ENCODE measurements around the gene RASSF1.

Gene RASSF1

GRCh38 chr3:50324351-50325112 lies 16.1 kb downstream of the RASSF1 start:
- Histone ChIP-seq H3K27me3 (ENCODE audit: insufficient read depth, low read length, poor library complexity, severe bottlenecking) (no peaks in the 10 kb centered on the region), H3K9me2 (replicated peaks; ENCODE audit: low read depth, low read length) (no peaks in the 10 kb centered on the region), H3K36me3 (ENCODE audit: insufficient read depth, low read length) (peaks cover 4% of the 10 kb centered on the region; the same call in 1 of the 2 replicates), H3K4me2 (ENCODE audit: low read depth, low read length, poor library complexity, severe bottlenecking) (no peak overlapping the region), H3K4me1 (ENCODE audit: insufficient read depth, low read length, poor library complexity, severe bottlenecking) (peaks cover 25% of the 10 kb centered on the region), H3K4me3 (ENCODE audit: low read length, poor library complexity, severe bottlenecking) (no peak overlapping the region), H3F3A (ENCODE audit: low read depth) (peaks cover 7% of the 10 kb centered on the region), H4K20me1 (ENCODE audit: insufficient read depth, low read length, poor library complexity, severe bottlenecking) (peaks cover 26% of the 10 kb centered on the region), H3K9ac (ENCODE audit: low read depth, low read length, poor library complexity, severe bottlenecking) (no peak overlapping the region), H2AFZ (ENCODE audit: low read length) (no peak overlapping the region), H3K9me3 (ENCODE audit: insufficient read depth, low read depth, low read length) (no peaks in the 10 kb centered on the region), H3K79me2 (ENCODE audit: insufficient read depth, low read length) (peaks cover 30% of the 10 kb centered on the region)
- TF ChIP-seq CTCF (conservative IDR thresholded peaks at IDR 0.05; ENCODE audit: low read length) (peak; percentile 91), EZH2phosphoT487 (IDR thresholded peaks at IDR 0.05; ENCODE audit: borderline replicate concordance) (no peak)

- Histone ChIP-seq H3F3A (ENCODE audit: low read depth) (peaks cover 3% of the 10 kb centered on the region), H3K4me3 (ENCODE audit: low read length, poor library complexity, severe bottlenecking) (no peak overlapping the region), H2AFZ (ENCODE audit: low read length) (no peak overlapping the region), H3K4me2 (ENCODE audit: low read depth, low read length, poor library complexity, severe bottlenecking) (no peak overlapping the region), H3K9me2 (replicated peaks; ENCODE audit: low read depth, low read length) (no peaks in the 10 kb centered on the region), H4K20me1 (ENCODE audit: insufficient read depth, low read length, poor library complexity, severe bottlenecking) (peaks cover 23% of the 10 kb centered on the region), H3K9me3 (ENCODE audit: insufficient read depth, low read depth, low read length) (no peaks in the 10 kb centered on the region), H3K79me2 (ENCODE audit: insufficient read depth, low read length) (peaks cover 38% of the 10 kb centered on the region), H3K27me3 (ENCODE audit: insufficient read depth, low read length, poor library complexity, severe bottlenecking) (no peaks in the 10 kb centered on the region), H3K36me3 (ENCODE audit: insufficient read depth, low read length) (no peaks in the 10 kb centered on the region), H3K9ac (ENCODE audit: low read depth, low read length, poor library complexity, severe bottlenecking) (no peak overlapping the region), H3K4me1 (ENCODE audit: insufficient read depth, low read length, poor library complexity, severe bottlenecking) (peaks cover 30% of the 10 kb centered on the region)
- TF ChIP-seq CTCF (conservative IDR thresholded peaks at IDR 0.05; ENCODE audit: low read length) = no peak
- TF ChIP-seq EZH2phosphoT487 (IDR thresholded peaks at IDR 0.05; ENCODE audit: borderline replicate concordance) = no peak
Measured at GRCh38 chr3:50323614-50324199, 16.9 kb downstream of the RASSF1 start.

- Histone ChIP-seq H3K4me2 (ENCODE audit: low read depth, low read length, poor library complexity, severe bottlenecking) (no peak overlapping the region), H3K9me3 (ENCODE audit: insufficient read depth, low read depth, low read length) (no peaks in the 10 kb centered on the region), H3K4me3 (ENCODE audit: low read length, poor library complexity, severe bottlenecking) (no peak overlapping the region), H3K79me2 (ENCODE audit: insufficient read depth, low read length) (peaks cover 44% of the 10 kb centered on the region), H3K36me3 (ENCODE audit: insufficient read depth, low read length) (no peaks in the 10 kb centered on the region), H3K27me3 (ENCODE audit: insufficient read depth, low read length, poor library complexity, severe bottlenecking) (no peaks in the 10 kb centered on the region), H3F3A (ENCODE audit: low read depth) (no peaks in the 10 kb centered on the region), H3K9me2 (replicated peaks; ENCODE audit: low read depth, low read length) (no peaks in the 10 kb centered on the region), H3K4me1 (ENCODE audit: insufficient read depth, low read length, poor library complexity, severe bottlenecking) (peaks cover 35% of the 10 kb centered on the region), H2AFZ (ENCODE audit: low read length) (no peak overlapping the region), H4K20me1 (ENCODE audit: insufficient read depth, low read length, poor library complexity, severe bottlenecking) (peaks cover 23% of the 10 kb centered on the region), H3K9ac (ENCODE audit: low read depth, low read length, poor library complexity, severe bottlenecking) (peak overlapping the region; percentile 13)
- no peak for TF ChIP-seq EZH2phosphoT487 (IDR thresholded peaks at IDR 0.05; ENCODE audit: borderline replicate concordance)
- no peak for TF ChIP-seq CTCF (conservative IDR thresholded peaks at IDR 0.05; ENCODE audit: low read length)
Measured at GRCh38 chr3:50323092-50323600, 17.5 kb downstream of the RASSF1 start.

Data from Loucy (cell line).